Measurements from ENCODE around the gene LRRC8E.

- TF ChIP-seq YY1 (IDR thresholded peaks at IDR 0.05) (no peak), CTCF (IDR thresholded peaks at IDR 0.05; ENCODE audit: low read depth, low read length, missing input control) (no peak), REST (IDR thresholded peaks at IDR 0.05) (no peak), RAD21 (IDR thresholded peaks at IDR 0.05) (no peak), SP1 (IDR thresholded peaks at IDR 0.05) (no peak)
These were observed 25.8 kb upstream of the LRRC8E start for GRCh38 chr19:7862413-7862951.
